Vagina (tissue), 2 donors: Measurements from ENCODE around the gene ANP32B.

Experiments used
- POLR2A ChIP-seq, 2 donors: fragments of 450-650 bp; IDR thresholded peaks; one replicate each; pipeline ENCODE4 v1.6.1; 2017; ENCODE audit warnings: antibody characterized with exemption in 2 of 2, mild to moderate bottlenecking in 2 of 2, moderate library complexity in 2 of 2
- POLR2AphosphoS5 ChIP-seq, 2 donors: sonication (generic); formaldehyde crosslinking; IDR thresholded peaks; one replicate each; pipeline ENCODE4 v1.9.0; 2017; ENCODE audit warnings: antibody characterized with exemption in 2 of 2, mild to moderate bottlenecking in 2 of 2, low read depth in 1 of 2; ENCODE audit not compliant: insufficient read depth in 1 of 2
- TF ChIP-seq, protein P1 (sequence below), 3 experiments: fragments of 450-650 bp in 2 of 3; fragments of 200-600 bp in 1 of 3; sonication (generic) in 1 of 3; IDR thresholded peaks; one replicate each; pipeline ENCODE4 v1.5.1; 2017 to 2019; ENCODE audit warnings: antibody characterized with exemption in 3 of 3, mild to moderate bottlenecking in 2 of 3, moderate library complexity in 2 of 3

DNA sequence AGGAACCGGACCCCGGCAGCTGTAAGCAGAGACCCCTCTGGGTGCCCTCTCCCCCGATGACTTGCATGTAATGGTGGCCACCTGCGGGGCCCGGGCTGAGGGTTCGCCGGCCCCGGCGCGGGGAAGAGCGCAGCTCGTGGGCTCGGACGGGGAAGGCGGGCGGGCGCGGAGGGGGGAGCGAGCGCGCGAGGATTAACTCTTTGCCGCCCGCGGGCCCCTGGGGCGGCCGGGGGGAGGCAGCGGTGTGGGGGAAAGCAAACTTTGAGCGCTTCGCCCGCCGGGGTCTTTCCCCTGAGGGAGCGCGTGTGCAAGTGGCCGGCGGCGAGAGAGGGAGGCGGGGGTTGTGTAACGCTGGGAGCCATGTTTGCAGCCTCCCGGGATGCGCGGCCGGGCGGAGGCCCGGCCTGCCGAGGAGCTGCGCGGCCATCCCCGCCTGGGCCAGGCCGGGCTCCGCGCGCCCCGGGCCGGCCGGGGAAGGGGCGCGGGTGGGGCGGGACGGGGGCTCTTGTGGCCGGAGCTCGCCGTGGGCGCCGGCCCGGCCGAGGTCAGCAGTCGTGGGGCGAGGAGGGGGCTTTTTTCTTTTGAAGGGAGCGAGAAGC is 547 bp downstream of the ANP32B start:
- TF ChIP-seq POLR2AphosphoS5 (IDR thresholded peaks at IDR 0.05; ENCODE audit: insufficient read depth in 1 of 2, low read depth in 1 of 2) (peak in 1 of 2 donors; percentile 9), POLR2A (IDR thresholded peaks at IDR 0.05) (peak in 1 of 2 donors; percentile 20)
- TF ChIP-seq, protein P1, sequence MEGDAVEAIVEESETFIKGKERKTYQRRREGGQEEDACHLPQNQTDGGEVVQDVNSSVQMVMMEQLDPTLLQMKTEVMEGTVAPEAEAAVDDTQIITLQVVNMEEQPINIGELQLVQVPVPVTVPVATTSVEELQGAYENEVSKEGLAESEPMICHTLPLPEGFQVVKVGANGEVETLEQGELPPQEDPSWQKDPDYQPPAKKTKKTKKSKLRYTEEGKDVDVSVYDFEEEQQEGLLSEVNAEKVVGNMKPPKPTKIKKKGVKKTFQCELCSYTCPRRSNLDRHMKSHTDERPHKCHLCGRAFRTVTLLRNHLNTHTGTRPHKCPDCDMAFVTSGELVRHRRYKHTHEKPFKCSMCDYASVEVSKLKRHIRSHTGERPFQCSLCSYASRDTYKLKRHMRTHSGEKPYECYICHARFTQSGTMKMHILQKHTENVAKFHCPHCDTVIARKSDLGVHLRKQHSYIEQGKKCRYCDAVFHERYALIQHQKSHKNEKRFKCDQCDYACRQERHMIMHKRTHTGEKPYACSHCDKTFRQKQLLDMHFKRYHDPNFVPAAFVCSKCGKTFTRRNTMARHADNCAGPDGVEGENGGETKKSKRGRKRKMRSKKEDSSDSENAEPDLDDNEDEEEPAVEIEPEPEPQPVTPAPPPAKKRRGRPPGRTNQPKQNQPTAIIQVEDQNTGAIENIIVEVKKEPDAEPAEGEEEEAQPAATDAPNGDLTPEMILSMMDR (IDR thresholded peaks at IDR 0.05): no peak
